SU-DHL-6 (cell line): ENCODE measurements around the gene RGS7.

Source experiments
- H2AFZ ChIP-seq: fragments of 200-600 bp; sonication (generic); 2 replicates; pipeline ENCODE4 v1.6.1; 2014; ENCODE audit warnings: low read depth, mild to moderate bottlenecking, moderate library complexity, mixed read lengths, antibody characterized with exemption, low read length; ENCODE audit not compliant: severe bottlenecking
- H3F3A ChIP-seq: fragments of 200-600 bp; shearing (Covaris generic); 2 replicates; pipeline ENCODE4 v1.6.0; 2016; ENCODE audit warnings: antibody characterized with exemption, mild to moderate bottlenecking; ENCODE audit not compliant: insufficient read depth
- H3K27ac ChIP-seq: fragments of 200-600 bp; sonication (generic); 2 replicates; pipeline ENCODE4 v1.5.1; 2016; ENCODE audit warnings: low read depth, mild to moderate bottlenecking, low read length, moderate library complexity, mixed read lengths
- H3K27me3 ChIP-seq: fragments of 200-600 bp; sonication (generic), shearing (Covaris generic); 2 replicates; pipeline ENCODE4 v1.6.0; 2014; ENCODE audit warnings: mild to moderate bottlenecking, low read length
- H3K36me3 ChIP-seq: fragments of 200-600 bp; sonication (generic); 2 replicates; pipeline ENCODE4 v1.6.1; 2014; ENCODE audit warnings: mild to moderate bottlenecking, low read length, mixed read lengths
- H3K4me2 ChIP-seq: fragments of 300-600, 200-600 bp; shearing (Covaris generic), sonication (generic); 2 replicates; pipeline ENCODE4 v1.6.0; 2014; ENCODE audit warnings: low read length, low read depth, mild to moderate bottlenecking; ENCODE audit not compliant: poor library complexity, severe bottlenecking
- H3K4me3 ChIP-seq: fragments of 200-600 bp; sonication (generic); 2 replicates; pipeline ENCODE4 v1.5.1; 2014; ENCODE audit warnings: antibody characterized with exemption, low read length, mild to moderate bottlenecking, mixed read lengths; ENCODE audit not compliant: insufficient read depth, poor library complexity, severe bottlenecking
- H3K79me2 ChIP-seq: fragments of 200-600 bp; sonication (generic); 2 replicates; pipeline ENCODE4 v1.6.1; 2014; ENCODE audit warnings: mild to moderate bottlenecking, low read length, moderate library complexity; ENCODE audit not compliant: insufficient read depth
- H3K9ac ChIP-seq: fragments of 200-600 bp; sonication (generic); 2 replicates; pipeline ENCODE4 v1.7.0; 2014; ENCODE audit warnings: mild to moderate bottlenecking, low read length
- H3K9me2 ChIP-seq: fragments of 200-600 bp; sonication (generic); replicated peaks from 2 replicates; pipeline ENCODE4 v1.6.1; 2014; ENCODE audit warnings: low read length; ENCODE audit not compliant: insufficient read depth
- H3K9me3 ChIP-seq: fragments of 200-600 bp; sonication (generic); 2 replicates; pipeline ENCODE4 v1.6.1; 2014; ENCODE audit warnings: low read length, mixed read lengths; ENCODE audit not compliant: insufficient read depth
- H4K20me1 ChIP-seq: fragments of 200-600 bp; sonication (generic); 2 replicates; pipeline ENCODE4 v1.6.1; 2014; ENCODE audit warnings: low read depth, mild to moderate bottlenecking, antibody characterized with exemption, low read length, moderate library complexity, mixed read lengths
- EZH2phosphoT487 ChIP-seq: fragments of 200-600 bp; sonication (generic), shearing (Covaris generic); conservative IDR thresholded peaks from 2 replicates; pipeline ENCODE4 v1.6.1; 2018; ENCODE audit warnings: mild to moderate bottlenecking, antibody characterized with exemption, low read length, moderate library complexity, mixed read lengths
- TF ChIP-seq, protein P1 (sequence below): fragments of 200-600 bp; sonication (generic); IDR thresholded peaks from one replicate; pipeline ENCODE4 v1.5.1; 2017; ENCODE audit warnings: antibody characterized with exemption, mild to moderate bottlenecking, low read length, moderate library complexity; ENCODE audit not compliant: insufficient read depth, poor library complexity, severe bottlenecking

The RGS7 gene

GRCh38 chr1:241131636-241132194 is 225.3 kb downstream of the RGS7 start:
- Histone ChIP-seq H2AFZ (no peak overlapping the region), H3K79me2 (no peaks in the 10 kb centered on the region), H3K9ac (no peak overlapping the region), H3K27ac (no peak overlapping the region), H3K27me3 (no peaks in the 10 kb centered on the region), H3K36me3 (no peaks in the 10 kb centered on the region), H3K9me2 (no peaks in the 10 kb centered on the region), H3K9me3 (no peaks in the 10 kb centered on the region), H4K20me1 (no peaks in the 10 kb centered on the region), H3F3A (no peaks in the 10 kb centered on the region), H3K4me2 (no peak overlapping the region), H3K4me3 (no peak overlapping the region)
- TF ChIP-seq EZH2phosphoT487, result no peak
- TF ChIP-seq, protein P1, sequence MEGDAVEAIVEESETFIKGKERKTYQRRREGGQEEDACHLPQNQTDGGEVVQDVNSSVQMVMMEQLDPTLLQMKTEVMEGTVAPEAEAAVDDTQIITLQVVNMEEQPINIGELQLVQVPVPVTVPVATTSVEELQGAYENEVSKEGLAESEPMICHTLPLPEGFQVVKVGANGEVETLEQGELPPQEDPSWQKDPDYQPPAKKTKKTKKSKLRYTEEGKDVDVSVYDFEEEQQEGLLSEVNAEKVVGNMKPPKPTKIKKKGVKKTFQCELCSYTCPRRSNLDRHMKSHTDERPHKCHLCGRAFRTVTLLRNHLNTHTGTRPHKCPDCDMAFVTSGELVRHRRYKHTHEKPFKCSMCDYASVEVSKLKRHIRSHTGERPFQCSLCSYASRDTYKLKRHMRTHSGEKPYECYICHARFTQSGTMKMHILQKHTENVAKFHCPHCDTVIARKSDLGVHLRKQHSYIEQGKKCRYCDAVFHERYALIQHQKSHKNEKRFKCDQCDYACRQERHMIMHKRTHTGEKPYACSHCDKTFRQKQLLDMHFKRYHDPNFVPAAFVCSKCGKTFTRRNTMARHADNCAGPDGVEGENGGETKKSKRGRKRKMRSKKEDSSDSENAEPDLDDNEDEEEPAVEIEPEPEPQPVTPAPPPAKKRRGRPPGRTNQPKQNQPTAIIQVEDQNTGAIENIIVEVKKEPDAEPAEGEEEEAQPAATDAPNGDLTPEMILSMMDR, result no peak

DNA sequence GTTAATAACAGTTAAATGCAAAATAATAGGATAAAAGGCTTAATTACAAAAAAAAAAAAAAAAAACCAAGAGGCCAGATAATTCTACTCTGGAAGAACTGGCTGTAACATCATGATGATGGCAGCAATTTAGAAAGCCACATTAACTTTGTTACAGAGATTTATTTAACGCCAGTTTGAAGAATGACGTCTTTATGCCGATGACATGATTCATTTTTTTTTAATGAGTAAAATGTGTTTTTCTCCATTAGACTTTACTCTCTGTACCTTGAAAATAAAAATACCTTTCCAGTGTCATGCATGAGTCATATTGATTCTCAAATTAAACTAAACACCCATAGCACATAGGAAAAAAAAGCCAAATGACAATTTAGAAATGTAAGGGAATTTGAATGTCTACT is 226.1 kb downstream of the RGS7 start:
- Histone ChIP-seq H3K4me2 (no peak overlapping the region), H4K20me1 (no peaks in the 10 kb centered on the region), H3F3A (no peaks in the 10 kb centered on the region), H3K9ac (no peak overlapping the region), H3K27ac (no peak overlapping the region), H3K9me3 (no peaks in the 10 kb centered on the region), H3K36me3 (no peaks in the 10 kb centered on the region), H3K9me2 (no peaks in the 10 kb centered on the region), H3K27me3 (no peaks in the 10 kb centered on the region), H3K79me2 (no peaks in the 10 kb centered on the region), H2AFZ (no peak overlapping the region), H3K4me3 (no peak overlapping the region)
- TF ChIP-seq, protein P1, result no peak
- TF ChIP-seq EZH2phosphoT487, result no peak

- Histone ChIP-seq H2AFZ (no peak overlapping the region), H3K9ac (no peak overlapping the region), H3F3A (no peaks in the 10 kb centered on the region), H3K4me2 (no peak overlapping the region), H3K79me2 (no peaks in the 10 kb centered on the region), H4K20me1 (no peaks in the 10 kb centered on the region), H3K27ac (no peak overlapping the region), H3K27me3 (no peaks in the 10 kb centered on the region), H3K9me2 (no peaks in the 10 kb centered on the region), H3K4me3 (no peak overlapping the region), H3K9me3 (no peaks in the 10 kb centered on the region), H3K36me3 (no peaks in the 10 kb centered on the region)
- no peak for TF ChIP-seq EZH2phosphoT487
- TF ChIP-seq, protein P1, result no peak
These were observed 227.6 kb downstream of the RGS7 start for GRCh38 chr1:241129207-241129960.
